B cell (primary cell): ENCODE results near the gene ITGA3.

Experiments used
- CTCF ChIP-seq: fragments of 200-600 bp; IDR thresholded peaks from one replicate; pipeline ENCODE4 v1.8.0; 2022; ENCODE audit warnings: antibody characterized with exemption, mild to moderate bottlenecking
- EZH2 ChIP-seq: IDR thresholded peaks from 2 replicates; pipeline ENCODE4 v1.6.1; 2012; ENCODE audit warnings: borderline replicate concordance, low read depth, mild to moderate bottlenecking, moderate library complexity, low read length; ENCODE audit not compliant: insufficient read depth, poor library complexity, severe bottlenecking

GRCh38 chr17:50058296-50058953 is 2.5 kb downstream of the ITGA3 start:
- no peak for TF ChIP-seq CTCF
- TF ChIP-seq EZH2, result no peak
